ENCODE measurements around the gene XCR1. TPM values are rescaled to one million over a fixed set of nuclear protein-coding genes. Genes with fewer than 3 reads are reported as not detected.
A peak's percentile ranks its signal among the peaks of the same experiment; 100 is the strongest.

XCR1 gene
- total RNA-seq, result under 1 TPM in 1 of 2 experiments, not detected in 1; 0.05 TPM

- no peak for DNase-seq
- no peak within 1 kb of the TSS for H3K27ac Mint-ChIP-seq
These were observed at the start of gene XCR1 for GRCh38 chr3:46027021-46027705. Gene XCR1 (minus strand): TSS chr3:46027483. CDS start chr3:46021947, 5,536 bp downstream.

GRCh38 chr3:46076606-46077005 is 49.3 kb upstream of the XCR1 start:
- no peak overlapping the region for H3K4me3 Mint-ChIP-seq
- CTCF ChIA-PET, result interaction anchor here (0.7 to 10.4 kb wide), 17 partner anchors 8 to 421 kb away, joined by 3 to 445 read pairs (median 23); partner anchors contain the start of genes CCR5 and CXCR6
- no peak overlapping the region for H3K27ac Mint-ChIP-seq
- peaks cover 15% of the 10 kb centered on the region for H3K4me1 Mint-ChIP-seq (ENCODE audit: low read depth)
- no peak for DNase-seq
- H3K36me3 Mint-ChIP-seq, result peaks cover 7% of the 10 kb centered on the region
- POLR2A ChIA-PET, result interaction anchor here (1.0 to 1.4 kb wide), 2 partner anchors 138 kb away, joined by 3 to 5 read pairs; no protein-coding TSS in a partner anchor
- intact Hi-C loops (cut with micrococcal nuclease), result loop anchor here (5.0 to 10.0 kb wide), 2 partner anchors 214 to 412 kb away; no protein-coding TSS in a partner anchor
- peaks cover 9% of the 10 kb centered on the region for H3K9me3 Mint-ChIP-seq
- H3K27me3 Mint-ChIP-seq, result peaks cover 22% of the 10 kb centered on the region

More at GRCh38 chr3:46027021-46027705, at the start of gene XCR1:
- H3K36me3 Mint-ChIP-seq, result peaks cover 6% of the 10 kb centered on the region
- intact Hi-C loops (cut with micrococcal nuclease), result no loop called here
- H3K27me3 Mint-ChIP-seq, result no peaks in the 10 kb centered on the region
- ChIA-PET POLR2A (no interaction called here), CTCF (interaction anchor here (1.4 to 2.2 kb wide), 2 partner anchors 51 to 52 kb away, joined by 6 to 7 read pairs; no protein-coding TSS in a partner anchor)
- peaks cover 15% of the 10 kb centered on the region for H3K9me3 Mint-ChIP-seq
- H3K4me1 Mint-ChIP-seq (ENCODE audit: low read depth), result no peaks in the 10 kb centered on the region
- no peak within 1 kb of the TSS for H3K4me3 Mint-ChIP-seq

DNA sequence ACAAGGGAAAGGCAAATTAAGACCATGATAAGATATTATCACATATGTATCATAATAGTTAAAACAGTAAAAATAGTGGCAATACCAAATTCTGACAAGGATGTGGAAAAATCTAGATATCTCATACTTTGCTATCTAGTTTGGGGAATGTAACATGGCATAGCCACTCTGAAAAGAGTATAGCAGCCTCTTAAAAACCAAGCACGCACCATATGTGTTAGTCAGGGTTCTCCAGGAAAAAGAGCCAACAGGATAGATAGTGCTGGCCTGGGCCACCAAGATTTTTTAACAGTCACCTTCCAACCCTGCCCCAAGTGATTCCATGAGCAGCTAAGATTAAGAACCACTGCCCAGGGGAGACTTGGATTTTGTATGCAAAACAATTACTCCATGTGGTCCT is 48.5 kb upstream of the XCR1 start:
- ChIA-PET CTCF (interaction anchor here (0.7 to 10.4 kb wide), 9 partner anchors 7 to 315 kb away, joined by 3 to 445 read pairs (median 29); partner anchors contain the start of genes CCR5 and CXCR6), POLR2A (interaction anchor here (1.0 to 1.1 kb wide), 2 partner anchors 111 to 137 kb away, joined by 3 read pairs; no protein-coding TSS in a partner anchor)
- no peak for DNase-seq
- Mint-ChIP-seq H3K36me3 (peaks cover 10% of the 10 kb centered on the region), H3K27me3 (peaks cover 22% of the 10 kb centered on the region), H3K4me3 (no peak overlapping the region), H3K9me3 (peaks cover 13% of the 10 kb centered on the region), H3K27ac (no peak overlapping the region), H3K4me1 (ENCODE audit: low read depth) (peaks cover 22% of the 10 kb centered on the region)
- intact Hi-C loops (cut with micrococcal nuclease), result loop anchor here (5.0 to 10.0 kb wide), 2 partner anchors 214 to 411 kb away; no protein-coding TSS in a partner anchor

- Mint-ChIP-seq H3K4me1 (ENCODE audit: low read depth) (peaks cover 49% of the 10 kb centered on the region), H3K9me3 (peaks cover 13% of the 10 kb centered on the region), H3K36me3 (peaks cover 10% of the 10 kb centered on the region), H3K4me3 (no peak overlapping the region), H3K27ac (peak overlapping the region; percentile 18), H3K27me3 (peaks cover 26% of the 10 kb centered on the region)
- CTCF ChIA-PET, result interaction anchor here (10.4 kb wide), 1 partner anchor 132 kb away, joined by 445 read pairs; the partner anchor contains the start of gene CXCR6
- no peak for DNase-seq
- POLR2A ChIA-PET, result no interaction called here
- intact Hi-C loops (cut with micrococcal nuclease), result loop anchor here (10.0 kb wide), 1 partner anchor 407 kb away; no protein-coding TSS in a partner anchor
These were observed 44.1 kb upstream of the XCR1 start for GRCh38 chr3:46071222-46071858.

DNA sequence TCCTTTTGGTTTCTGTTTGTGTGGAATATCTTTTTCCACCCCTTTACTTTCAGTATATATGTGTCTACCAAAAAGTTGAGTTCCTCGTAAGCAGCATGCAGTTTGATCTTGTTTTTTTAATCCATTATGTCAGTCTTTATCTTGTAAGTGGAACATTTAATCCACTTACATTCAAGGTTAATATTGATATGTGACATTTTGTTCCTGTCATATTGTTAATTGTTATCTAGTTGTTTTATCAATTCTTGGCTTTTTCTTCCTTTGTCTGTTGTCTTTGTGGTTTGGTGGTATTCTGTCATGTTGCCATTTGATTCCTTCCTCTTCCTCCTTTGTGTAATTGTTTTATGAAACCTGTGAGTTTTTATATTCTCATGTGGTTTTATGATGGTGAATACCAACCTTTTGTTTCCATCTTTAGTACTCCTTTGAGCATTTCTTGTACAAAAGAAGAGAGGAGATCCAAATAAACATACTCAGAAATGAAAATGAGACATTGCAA is 43.4 kb upstream of the XCR1 start:
- H3K27ac Mint-ChIP-seq, result peak overlapping the region; percentile 18
- H3K4me3 Mint-ChIP-seq, result no peak overlapping the region
- peaks cover 13% of the 10 kb centered on the region for H3K9me3 Mint-ChIP-seq
- no peak for DNase-seq
- H3K27me3 Mint-ChIP-seq, result peaks cover 27% of the 10 kb centered on the region
- CTCF ChIA-PET, result interaction anchor here (0.9 to 3.9 kb wide), 3 partner anchors 7 to 142 kb away, joined by 3 to 34 read pairs (median 4); no protein-coding TSS in a partner anchor
- peaks cover 55% of the 10 kb centered on the region for H3K4me1 Mint-ChIP-seq (ENCODE audit: low read depth)
- POLR2A ChIA-PET, result no interaction called here
- intact Hi-C loops (cut with micrococcal nuclease), result loop anchor here (10.0 kb wide), 1 partner anchor 406 kb away; no protein-coding TSS in a partner anchor
- peaks cover 10% of the 10 kb centered on the region for H3K36me3 Mint-ChIP-seq

GRCh38 chr3:46068501-46068900 is 41.2 kb upstream of the XCR1 start:
- DNase-seq, result no peak
- Mint-ChIP-seq H3K36me3 (peaks cover 10% of the 10 kb centered on the region), H3K27me3 (peaks cover 29% of the 10 kb centered on the region), H3K9me3 (peaks cover 13% of the 10 kb centered on the region), H3K4me3 (no peak overlapping the region), H3K4me1 (ENCODE audit: low read depth) (peaks cover 73% of the 10 kb centered on the region), H3K27ac (peak overlapping the region; percentile 49)
- POLR2A ChIA-PET, result interaction anchor here (0.7 kb wide), 2 partner anchors 123 to 226 kb away, joined by 3 to 4 read pairs; no protein-coding TSS in a partner anchor
- CTCF ChIA-PET, result interaction anchor here (0.7 to 3.9 kb wide), 6 partner anchors 9 to 404 kb away, joined by 3 to 34 read pairs (median 4); no protein-coding TSS in a partner anchor
- intact Hi-C loops (cut with micrococcal nuclease), result loop anchor here (2.0 kb wide), 1 partner anchor 74 kb away; the partner anchor contains the start of gene FYCO1

GRCh38 chr3:46067401-46067800 is 40.1 kb upstream of the XCR1 start:
- CTCF ChIA-PET, result interaction anchor here (2.6 to 3.9 kb wide), 3 partner anchors 10 to 128 kb away, joined by 5 to 34 read pairs (median 22); no protein-coding TSS in a partner anchor
- intact Hi-C loops (cut with micrococcal nuclease), result no loop called here
- peaks cover 32% of the 10 kb centered on the region for H3K27me3 Mint-ChIP-seq
- peaks cover 7% of the 10 kb centered on the region for H3K9me3 Mint-ChIP-seq
- POLR2A ChIA-PET, result interaction anchor here (0.7 kb wide), 1 partner anchor 131 kb away, joined by 3 read pairs; no protein-coding TSS in a partner anchor
- peaks cover 5% of the 10 kb centered on the region for H3K36me3 Mint-ChIP-seq
- DNase-seq, result no peak
- peaks cover 82% of the 10 kb centered on the region for H3K4me1 Mint-ChIP-seq (ENCODE audit: low read depth)
- H3K27ac Mint-ChIP-seq, result no peak overlapping the region
- H3K4me3 Mint-ChIP-seq, result no peak overlapping the region

GRCh38 chr3:46065750-46066256 is 38.5 kb upstream of the XCR1 start:
- ChIA-PET POLR2A (interaction anchor here (0.7 to 1.3 kb wide), 2 partner anchors 71 to 115 kb away, joined by 3 to 7 read pairs; no protein-coding TSS in a partner anchor), CTCF (interaction anchor here (0.6 to 2.7 kb wide), 11 partner anchors 13 to 313 kb away, joined by 3 to 22 read pairs (median 4); partner anchors contain the start of genes CCR5 and CXCR6)
- peaks cover 32% of the 10 kb centered on the region for H3K27me3 Mint-ChIP-seq
- peak overlapping the region; percentile 22 for H3K4me3 Mint-ChIP-seq
- H3K27ac Mint-ChIP-seq, result no peak overlapping the region
- no peak for DNase-seq
- H3K9me3 Mint-ChIP-seq, result no peaks in the 10 kb centered on the region
- H3K4me1 Mint-ChIP-seq (ENCODE audit: low read depth), result peaks cover 72% of the 10 kb centered on the region
- intact Hi-C loops (cut with micrococcal nuclease), result no loop called here
- no peaks in the 10 kb centered on the region for H3K36me3 Mint-ChIP-seq

DNA sequence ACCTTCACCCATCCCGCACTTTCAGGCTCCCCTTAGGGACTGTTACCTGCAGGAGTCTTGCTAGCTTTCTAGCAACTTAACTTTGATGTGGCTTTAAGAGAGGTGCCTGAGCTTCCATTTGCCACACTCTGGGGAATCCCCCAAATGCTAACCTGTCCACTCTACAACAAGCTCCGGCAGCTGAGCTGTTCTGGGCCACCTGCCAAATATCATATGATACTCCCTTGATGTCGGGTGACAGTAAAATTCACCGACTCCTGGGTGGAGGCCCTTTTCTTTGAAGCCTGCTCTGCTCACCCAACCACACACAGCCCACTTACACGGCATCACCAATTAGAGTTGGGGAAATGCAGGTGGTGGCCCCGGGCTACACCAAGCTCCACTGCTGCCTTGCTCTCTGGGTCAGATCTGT is 38.0 kb upstream of the XCR1 start:
- H3K9me3 Mint-ChIP-seq, result no peaks in the 10 kb centered on the region
- H3K4me1 Mint-ChIP-seq (ENCODE audit: low read depth), result peaks cover 67% of the 10 kb centered on the region
- peak overlapping the region; percentile 22 for H3K4me3 Mint-ChIP-seq
- H3K27me3 Mint-ChIP-seq, result peaks cover 32% of the 10 kb centered on the region
- peak; percentile 85 for DNase-seq
- intact Hi-C loops (cut with micrococcal nuclease), result no loop called here
- CTCF ChIA-PET, result interaction anchor here (0.6 to 2.7 kb wide), 10 partner anchors 13 to 313 kb away, joined by 3 to 22 read pairs (median 4); partner anchors contain the start of genes CCR5 and CXCR6
- peak overlapping the region; percentile 53 for H3K27ac Mint-ChIP-seq
- POLR2A ChIA-PET, result interaction anchor here (0.7 to 1.3 kb wide), 3 partner anchors 45 to 114 kb away, joined by 3 to 7 read pairs (median 3); no protein-coding TSS in a partner anchor
- no peaks in the 10 kb centered on the region for H3K36me3 Mint-ChIP-seq

DNA sequence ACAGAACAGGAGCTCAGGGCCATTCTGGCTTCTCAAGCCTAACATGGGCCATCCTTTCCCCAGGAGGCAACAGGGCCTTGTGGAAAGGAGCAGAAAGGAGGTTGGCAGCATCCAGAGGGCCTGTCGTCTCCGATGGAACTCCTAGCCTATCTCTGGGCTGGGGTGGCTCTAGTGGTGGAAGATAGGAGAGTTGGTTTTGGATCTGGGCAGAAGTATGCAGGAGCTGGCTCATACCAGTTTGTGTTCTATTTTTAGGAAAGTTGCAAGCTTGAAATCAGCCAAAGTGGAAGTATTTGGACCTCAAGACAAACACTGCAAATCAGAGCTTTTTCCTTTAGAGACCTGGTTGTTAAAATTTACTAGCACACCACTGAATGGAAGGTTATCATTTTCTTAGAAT is 35.4 kb upstream of the XCR1 start:
- CTCF ChIA-PET, result interaction anchor here (1.1 kb wide), 4 partner anchors 10 to 124 kb away, joined by 3 to 7 read pairs (median 3); no protein-coding TSS in a partner anchor
- DNase-seq, result no peak
- intact Hi-C loops (cut with micrococcal nuclease), result no loop called here
- Mint-ChIP-seq H3K36me3 (no peaks in the 10 kb centered on the region), H3K27me3 (peaks cover 31% of the 10 kb centered on the region), H3K9me3 (no peaks in the 10 kb centered on the region), H3K4me3 (no peak overlapping the region), H3K4me1 (ENCODE audit: low read depth) (peaks cover 44% of the 10 kb centered on the region), H3K27ac (no peak overlapping the region)
- POLR2A ChIA-PET, result no interaction called here

GRCh38 chr3:46061887-46062286 is 34.6 kb upstream of the XCR1 start:
- peaks cover 28% of the 10 kb centered on the region for H3K27me3 Mint-ChIP-seq
- H3K4me3 Mint-ChIP-seq, result no peak overlapping the region
- H3K27ac Mint-ChIP-seq, result no peak overlapping the region
- no peak for DNase-seq
- H3K9me3 Mint-ChIP-seq, result no peaks in the 10 kb centered on the region
- POLR2A ChIA-PET, result no interaction called here
- CTCF ChIA-PET, result interaction anchor here (1.1 kb wide), 1 partner anchor 23 kb away, joined by 3 read pairs; no protein-coding TSS in a partner anchor
- H3K4me1 Mint-ChIP-seq (ENCODE audit: low read depth), result peaks cover 36% of the 10 kb centered on the region
- intact Hi-C loops (cut with micrococcal nuclease), result no loop called here
- no peaks in the 10 kb centered on the region for H3K36me3 Mint-ChIP-seq
